Panc1 (cell line): ENCODE measurements around the gene RSAD1. TPM values are rescaled to one million over a fixed set of nuclear protein-coding genes. Genes with fewer than 3 reads are reported as not detected.

Experiments used
- ATAC-seq: fragments of 200-7000 bp; cut with Tn5 transposase; 2 replicates; pipeline ENCODE4 v1.9.1; 2020; ENCODE audit warnings: mild to moderate bottlenecking, moderate library complexity
- BruUV-seq: library from RNA; stranded (reverse); fragments of 400-500 nt; replicated peaks from 2 replicates; lab custom pipeline; 2021; lab: Mats Ljungman, UMichigan
- CTCF ChIA-PET: fragments of 300-600 bp; sonication (Branson Sonifier 250); formaldehyde crosslinking; loops from one replicate; lab custom pipeline; 2022; ENCODE audit warnings: antibody characterized with exemption; lab: Charles Lee
- POLR2A ChIA-PET: fragments of 300-600 bp; sonication (Branson Sonifier 250); formaldehyde crosslinking; loops from one replicate; lab custom pipeline; 2022; ENCODE audit warnings: antibody characterized with exemption; lab: Charles Lee
- DNase-seq: peaks from one replicate; pipeline ENCODE4 v3.0.0-alpha.2; 2010; ENCODE audit warnings: low read depth, low spot score
- H3K27ac ChIP-seq: 2 replicates; pipeline ENCODE4 v1.5.1; 2011; ENCODE audit warnings: mild to moderate bottlenecking, low read length, inconsistent platforms
- H3K27me3 ChIP-seq: fragments of 200-500 bp; sonication (Bioruptor generic); 2 replicates; pipeline ENCODE4 v1.6.0; 2014; ENCODE audit warnings: low read length, inconsistent platforms; ENCODE audit not compliant: control insufficient read depth, insufficient read depth
- H3K36me3 ChIP-seq: fragments of 200-500 bp; sonication (Bioruptor generic); 2 replicates; pipeline ENCODE4 v1.5.1; 2014; ENCODE audit warnings: inconsistent platforms, mild to moderate bottlenecking, low read length, moderate library complexity; ENCODE audit not compliant: control insufficient read depth, insufficient read depth
- H3K4me1 ChIP-seq: 2 replicates; pipeline ENCODE4 v1.5.1; 2011; ENCODE audit warnings: inconsistent platforms, mild to moderate bottlenecking, low read length, moderate library complexity; ENCODE audit not compliant: control insufficient read depth, insufficient read depth
- H3K4me3 ChIP-seq, 2 experiments: 2 replicates each; pipeline ENCODE4 v1.5.1; 2011 to 2012; ENCODE audit warnings: low read depth in 2 of 2, low read length in 2 of 2, mild to moderate bottlenecking in 2 of 2, inconsistent platforms in 1 of 2, moderate library complexity in 1 of 2
- H3K9me3 ChIP-seq: fragments of 200-500 bp; sonication (Bioruptor generic); 2 replicates; pipeline ENCODE4 v1.5.1; 2014; ENCODE audit warnings: low read depth, mild to moderate bottlenecking, inconsistent platforms, low read length, moderate library complexity; ENCODE audit not compliant: control insufficient read depth, insufficient read depth
- POLR2AphosphoS5 ChIP-seq: IDR thresholded peaks from 2 replicates; pipeline ENCODE4 v1.6.1; 2012; ENCODE audit warnings: mild to moderate bottlenecking, low read depth, low read length, moderate library complexity
- SIN3A ChIP-seq: IDR thresholded peaks from 2 replicates; pipeline ENCODE4 v1.6.1; 2012; ENCODE audit warnings: low read depth, mild to moderate bottlenecking, low read length, moderate library complexity, borderline replicate concordance; ENCODE audit not compliant: insufficient read depth
- TCF7L2 ChIP-seq: IDR thresholded peaks from 2 replicates; pipeline ENCODE4 v1.6.1; 2011; ENCODE audit warnings: mild to moderate bottlenecking, low read depth, low read length, inconsistent platforms
- in situ Hi-C: cut with HindIII; loops from 2 replicates; pipeline ENCODE4 v1.10.0; 2016; ENCODE audit warnings: low sequenced_read_pairs, low pct_unique_long_range_greater_than_20kb
- intact Hi-C: fragments of 100-400 bp; cut with micrococcal nuclease; formaldehyde crosslinking; loops from one replicate; pipeline ENCODE4 v1.10.0; 2022; ENCODE audit not compliant: unreplicated experiment
- total RNA-seq: library from RNA; stranded (reverse); gene quantifications from one replicate; pipeline ENCODE4 v1.2.1, GENCODE V29; 2021; ENCODE audit not compliant: unreplicated experiment
- TF ChIP-seq, protein P1 (sequence below): fragments of 450-650 bp; IDR thresholded peaks from 2 replicates; pipeline ENCODE4 v1.5.1; 2017; ENCODE audit warnings: mild to moderate bottlenecking
- TF ChIP-seq, protein P2 (sequence below), 2 experiments: IDR thresholded peaks; 2 replicates each; pipeline ENCODE4 v1.6.1; 2011 to 2012; ENCODE audit warnings: low read depth in 2 of 2, control low read depth in 1 of 2, low read length in 1 of 2, mild to moderate bottlenecking in 1 of 2, moderate library complexity in 1 of 2; ENCODE audit not compliant: insufficient read depth in 1 of 2

RSAD1 gene
- total RNA-seq, 1 experiment from 2014 or later: 40.2 TPM

DNA sequence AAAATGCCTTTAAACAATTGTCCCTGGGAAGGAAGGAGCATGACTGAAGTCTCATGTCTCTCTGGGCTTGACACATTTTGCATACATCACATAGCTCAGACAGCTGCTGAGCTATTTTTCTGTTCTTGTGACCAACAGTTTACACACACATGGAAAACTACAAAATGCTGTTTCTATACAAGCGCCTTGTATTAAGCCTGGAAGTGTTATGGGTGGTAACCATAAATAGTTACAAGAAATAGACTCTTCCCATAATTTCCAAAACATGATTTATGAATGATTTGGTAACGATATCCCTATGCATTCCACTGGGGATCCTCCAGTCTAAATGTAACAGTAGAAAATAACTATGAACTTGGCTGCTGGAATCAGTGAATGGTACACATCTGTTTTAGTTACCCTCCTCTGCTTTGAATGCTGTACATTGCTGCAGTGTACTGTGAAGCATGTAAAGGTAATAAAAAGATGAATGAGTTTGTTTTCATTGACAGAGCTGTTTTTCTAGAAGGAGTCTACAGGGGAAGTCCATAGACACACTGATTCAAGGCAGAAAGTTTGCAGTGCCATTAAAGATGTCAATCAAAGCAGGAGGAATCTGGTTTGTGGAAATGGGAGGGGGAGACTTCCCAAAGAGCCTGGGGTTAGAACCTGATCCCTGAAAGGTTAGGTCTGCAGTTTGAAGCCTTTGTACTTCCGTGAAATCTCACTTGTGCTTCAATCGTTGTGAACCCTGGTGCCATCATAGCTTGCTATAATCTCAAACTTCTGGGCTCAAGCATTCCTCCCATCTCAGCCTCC, 47.6 kb upstream of the RSAD1 start:
- no TSS peak for BruUV-seq
- CTCF ChIA-PET: interaction anchor here (0.6 kb wide), 1 partner anchor 568 kb away, joined by 3 read pairs; no protein-coding TSS in a partner anchor
- no peak for ATAC-seq
- Histone ChIP-seq H3K9me3 (no peaks in the 10 kb centered on the region), H3K4me1 (peaks cover 12% of the 10 kb centered on the region), H3K27ac (no peak overlapping the region), H3K27me3 (no peaks in the 10 kb centered on the region), H3K36me3 (no peaks in the 10 kb centered on the region; the same call in 1 of the 2 replicates), H3K4me3 (no peak overlapping the region)
- DNase-seq: no peak
- intact Hi-C loops: no loop called here
- in situ Hi-C loops: no loop called here
- no peak for TF ChIP-seq SIN3A
- POLR2A ChIA-PET: no interaction called here

DNA sequence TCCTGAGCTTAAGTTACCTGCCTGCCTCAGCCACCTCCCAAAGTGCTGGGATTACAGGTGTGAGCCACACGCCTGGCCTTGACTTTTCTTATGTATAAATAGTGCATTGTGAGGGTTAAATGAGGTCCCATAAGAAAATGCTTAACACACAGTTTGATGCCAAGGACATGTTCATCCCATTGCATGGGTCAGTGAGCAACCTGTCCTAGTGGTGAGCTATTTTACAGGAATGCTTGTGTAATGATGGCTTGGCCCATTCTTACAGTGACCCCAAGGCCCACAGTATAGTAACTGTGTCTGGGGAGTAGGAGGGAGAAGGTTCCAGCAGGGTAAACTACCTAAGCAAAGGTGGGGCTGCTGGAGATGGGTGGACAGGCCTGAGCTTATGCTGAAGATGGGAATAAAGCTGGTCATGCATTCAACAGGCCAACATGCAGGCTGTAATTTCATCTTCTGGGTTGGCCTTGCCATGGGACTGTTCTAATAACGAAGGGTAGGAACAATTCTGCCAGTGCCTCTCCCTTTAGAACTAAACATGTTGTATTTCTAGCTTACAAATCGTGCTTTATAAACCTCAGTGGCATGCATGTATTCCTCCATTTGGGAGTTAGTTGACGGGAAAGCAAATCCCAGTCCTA, 46.4 kb upstream of the RSAD1 start:
- ATAC-seq (no peak), DNase-seq (no peak)
- H3K9me3 ChIP-seq: no peaks in the 10 kb centered on the region
- intact Hi-C loops (no loop called here), in situ Hi-C loops (no loop called here)
- BruUV-seq: no TSS peak
- no peaks in the 10 kb centered on the region for H3K36me3 ChIP-seq
- CTCF ChIA-PET: no interaction called here
- H3K27me3 ChIP-seq: no peaks in the 10 kb centered on the region
- POLR2A ChIA-PET: interaction anchor here (0.7 kb wide), 1 partner anchor 70 kb away, joined by 3 read pairs; no protein-coding TSS in a partner anchor
- no peak overlapping the region for H3K27ac ChIP-seq
- H3K4me3 ChIP-seq: no peak overlapping the region
- no peak for TF ChIP-seq POLR2AphosphoS5
- TF ChIP-seq, protein P1, sequence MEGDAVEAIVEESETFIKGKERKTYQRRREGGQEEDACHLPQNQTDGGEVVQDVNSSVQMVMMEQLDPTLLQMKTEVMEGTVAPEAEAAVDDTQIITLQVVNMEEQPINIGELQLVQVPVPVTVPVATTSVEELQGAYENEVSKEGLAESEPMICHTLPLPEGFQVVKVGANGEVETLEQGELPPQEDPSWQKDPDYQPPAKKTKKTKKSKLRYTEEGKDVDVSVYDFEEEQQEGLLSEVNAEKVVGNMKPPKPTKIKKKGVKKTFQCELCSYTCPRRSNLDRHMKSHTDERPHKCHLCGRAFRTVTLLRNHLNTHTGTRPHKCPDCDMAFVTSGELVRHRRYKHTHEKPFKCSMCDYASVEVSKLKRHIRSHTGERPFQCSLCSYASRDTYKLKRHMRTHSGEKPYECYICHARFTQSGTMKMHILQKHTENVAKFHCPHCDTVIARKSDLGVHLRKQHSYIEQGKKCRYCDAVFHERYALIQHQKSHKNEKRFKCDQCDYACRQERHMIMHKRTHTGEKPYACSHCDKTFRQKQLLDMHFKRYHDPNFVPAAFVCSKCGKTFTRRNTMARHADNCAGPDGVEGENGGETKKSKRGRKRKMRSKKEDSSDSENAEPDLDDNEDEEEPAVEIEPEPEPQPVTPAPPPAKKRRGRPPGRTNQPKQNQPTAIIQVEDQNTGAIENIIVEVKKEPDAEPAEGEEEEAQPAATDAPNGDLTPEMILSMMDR: no peak
- TF ChIP-seq, protein P2, sequence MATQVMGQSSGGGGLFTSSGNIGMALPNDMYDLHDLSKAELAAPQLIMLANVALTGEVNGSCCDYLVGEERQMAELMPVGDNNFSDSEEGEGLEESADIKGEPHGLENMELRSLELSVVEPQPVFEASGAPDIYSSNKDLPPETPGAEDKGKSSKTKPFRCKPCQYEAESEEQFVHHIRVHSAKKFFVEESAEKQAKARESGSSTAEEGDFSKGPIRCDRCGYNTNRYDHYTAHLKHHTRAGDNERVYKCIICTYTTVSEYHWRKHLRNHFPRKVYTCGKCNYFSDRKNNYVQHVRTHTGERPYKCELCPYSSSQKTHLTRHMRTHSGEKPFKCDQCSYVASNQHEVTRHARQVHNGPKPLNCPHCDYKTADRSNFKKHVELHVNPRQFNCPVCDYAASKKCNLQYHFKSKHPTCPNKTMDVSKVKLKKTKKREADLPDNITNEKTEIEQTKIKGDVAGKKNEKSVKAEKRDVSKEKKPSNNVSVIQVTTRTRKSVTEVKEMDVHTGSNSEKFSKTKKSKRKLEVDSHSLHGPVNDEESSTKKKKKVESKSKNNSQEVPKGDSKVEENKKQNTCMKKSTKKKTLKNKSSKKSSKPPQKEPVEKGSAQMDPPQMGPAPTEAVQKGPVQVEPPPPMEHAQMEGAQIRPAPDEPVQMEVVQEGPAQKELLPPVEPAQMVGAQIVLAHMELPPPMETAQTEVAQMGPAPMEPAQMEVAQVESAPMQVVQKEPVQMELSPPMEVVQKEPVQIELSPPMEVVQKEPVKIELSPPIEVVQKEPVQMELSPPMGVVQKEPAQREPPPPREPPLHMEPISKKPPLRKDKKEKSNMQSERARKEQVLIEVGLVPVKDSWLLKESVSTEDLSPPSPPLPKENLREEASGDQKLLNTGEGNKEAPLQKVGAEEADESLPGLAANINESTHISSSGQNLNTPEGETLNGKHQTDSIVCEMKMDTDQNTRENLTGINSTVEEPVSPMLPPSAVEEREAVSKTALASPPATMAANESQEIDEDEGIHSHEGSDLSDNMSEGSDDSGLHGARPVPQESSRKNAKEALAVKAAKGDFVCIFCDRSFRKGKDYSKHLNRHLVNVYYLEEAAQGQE (IDR thresholded peaks at IDR 0.05; ENCODE audit: insufficient read depth in 1 of 2, low read depth in 2 of 2, low read length in 1 of 2): no peak
- TF ChIP-seq TCF7L2: no peak
- TF ChIP-seq SIN3A: no peak
- H3K4me1 ChIP-seq: peaks cover 3% of the 10 kb centered on the region

DNA sequence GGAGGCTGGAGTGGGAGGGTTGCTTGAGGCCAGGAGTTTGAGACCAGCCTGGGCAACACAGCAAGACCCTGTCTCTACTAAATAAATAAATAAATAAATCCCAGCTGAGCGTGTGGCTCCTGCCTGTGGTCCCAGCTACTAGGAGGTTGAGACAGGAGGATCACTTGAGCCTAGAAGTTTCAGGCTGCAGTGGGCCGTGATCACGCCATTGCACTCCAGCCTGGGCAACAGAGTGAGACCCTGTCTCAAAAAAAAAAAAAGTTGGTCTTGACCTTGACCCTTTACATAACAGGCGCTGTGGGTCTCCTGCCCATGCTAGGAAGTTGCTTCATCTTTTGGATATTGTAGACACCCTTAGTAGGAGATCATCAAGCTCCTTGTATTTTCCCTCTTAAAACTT, 41.3 kb upstream of the RSAD1 start:
- ATAC-seq: no peak
- CTCF ChIA-PET: no interaction called here
- BruUV-seq: no TSS peak
- H3K4me3 ChIP-seq: no peak overlapping the region
- in situ Hi-C loops: no loop called here
- no peaks in the 10 kb centered on the region for H3K27me3 ChIP-seq
- H3K9me3 ChIP-seq: no peaks in the 10 kb centered on the region
- intact Hi-C loops: no loop called here
- POLR2A ChIA-PET: interaction anchor here (0.5 kb wide), 1 partner anchor 16 kb away, joined by 5 read pairs; no protein-coding TSS in a partner anchor
- no peaks in the 10 kb centered on the region for H3K4me1 ChIP-seq
- DNase-seq: no peak
- TF ChIP-seq TCF7L2 (no peak), POLR2AphosphoS5 (no peak)
- H3K27ac ChIP-seq: no peak overlapping the region
- no peaks in the 10 kb centered on the region for H3K36me3 ChIP-seq
